Measurements from ENCODE around the gene MTHFD2L. TPM values are rescaled to one million over a fixed set of nuclear protein-coding genes. Genes with fewer than 3 reads are reported as not detected.

Gene MTHFD2L
- total RNA-seq (2022; extraction: Qiagen RNA extraction): 7.2 to 9.5 TPM (median 8.9 TPM) in 5 replicates

GRCh38 chr4:74157561-74158465 lies at the start of gene MTHFD2L:
TSS of gene MTHFD2L (plus strand) at chr4:74158118. CDS start at chr4:74158139, 21 bp downstream.

GRCh38 chr4:74308215-74308614 lies 150.3 kb downstream of the MTHFD2L start, which contains the start of gene EPGN:
TSS of gene EPGN (plus strand) at chr4:74308470. CDS start at chr4:74308534, 64 bp downstream.

Other genes starting within 250 kb of the MTHFD2L start
- gene PF4, start 176.1 kb upstream of the MTHFD2L start, total RNA-seq (2022; extraction: Qiagen RNA extraction): 0.57 to 0.98 TPM (median 0.88 TPM) in 5 replicates
- gene PPBP, start 169.9 kb upstream of the MTHFD2L start, total RNA-seq (2022; extraction: Qiagen RNA extraction): 0.17 to 0.20 TPM in 2 of 5 replicates, not detected in the others
- 24.2 to 32.4 TPM (median 25.3 TPM) in 5 replicates for gene CXCL5, start 159.4 kb upstream of the MTHFD2L start, total RNA-seq (2022; extraction: Qiagen RNA extraction)
- 2.4 to 3.7 TPM (median 2.6 TPM) in 5 replicates for gene CXCL3, start 119.4 kb upstream of the MTHFD2L start, total RNA-seq (2022; extraction: Qiagen RNA extraction)
- 8.5 to 10.4 TPM (median 9.7 TPM) in 5 replicates for gene CXCL2, start 58.9 kb upstream of the MTHFD2L start, total RNA-seq (2022; extraction: Qiagen RNA extraction)
- 0.35 TPM in 1 of 5 replicates, not detected in the others for gene EPGN, start 150.4 kb downstream of the MTHFD2L start, total RNA-seq (2022; extraction: Qiagen RNA extraction)
- gene EREG, start 207.0 kb downstream of the MTHFD2L start, total RNA-seq (2022; extraction: Qiagen RNA extraction): 8.0 to 11.6 TPM (median 9.8 TPM) in 5 replicates

All from A549 treated with dexamethasone at 1 μM for 4 hours (cell line).